A549 treated with AZD9567 at 1 μM for 4 hours (cell line): Measurements from ENCODE around the gene EPB41L2. TPM values are rescaled to one million over a fixed set of nuclear protein-coding genes. Genes with fewer than 3 reads are reported as not detected.

Experiments used
- total RNA-seq: library from RNA; stranded (reverse); fragments of 200-300 nt; extraction: Qiagen RNA extraction; gene quantifications from 5 replicates; pipeline ENCODE4 v1.2.3, GENCODE V29; 2022; ENCODE audit not compliant: insufficient read depth

The EPB41L2 gene
- total RNA-seq: 29.0 to 68.7 TPM (median 33.2 TPM) in 5 replicates

DNA sequence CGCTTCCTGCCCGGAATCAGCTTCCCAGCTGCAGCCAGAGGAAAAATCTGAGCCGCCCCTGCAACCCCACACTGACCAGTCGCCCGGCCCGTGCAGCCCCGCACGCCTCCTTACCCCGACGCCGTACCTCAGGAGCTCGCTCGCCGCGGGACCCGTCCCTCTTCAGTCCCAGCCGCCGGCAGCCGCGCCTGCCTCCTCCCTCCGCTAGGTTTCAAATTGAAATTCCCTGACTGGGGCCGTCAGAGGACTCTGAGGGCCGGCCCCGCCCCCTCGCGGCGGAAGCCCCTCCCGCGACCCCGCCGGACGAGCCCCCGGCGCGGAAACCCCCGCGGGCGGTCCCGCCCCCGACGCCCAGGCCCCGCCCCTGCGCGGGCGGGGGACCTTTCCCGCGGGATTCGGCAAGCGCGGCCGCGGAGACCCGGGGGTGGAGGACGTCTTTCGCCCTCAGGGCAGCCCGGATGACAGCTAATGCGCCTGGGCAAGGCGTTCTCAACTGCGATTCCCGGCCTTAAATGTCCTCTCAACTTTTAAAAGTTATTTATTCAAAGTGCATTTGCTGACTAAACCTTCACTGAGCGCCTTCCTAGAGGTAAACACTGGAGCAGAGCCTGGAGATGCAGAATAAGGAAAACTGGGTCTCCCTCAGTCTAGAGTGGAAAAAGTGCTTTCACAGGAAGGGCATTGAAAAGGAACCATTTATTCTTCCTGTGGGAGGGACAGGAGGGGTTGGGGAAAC, at the start of gene EPB41L2:
TSS of gene EPB41L2 (minus strand) at position 218 of the 736 bp plus-strand sequence. CDS start 106,760 bp downstream, outside the sequence.

DNA sequence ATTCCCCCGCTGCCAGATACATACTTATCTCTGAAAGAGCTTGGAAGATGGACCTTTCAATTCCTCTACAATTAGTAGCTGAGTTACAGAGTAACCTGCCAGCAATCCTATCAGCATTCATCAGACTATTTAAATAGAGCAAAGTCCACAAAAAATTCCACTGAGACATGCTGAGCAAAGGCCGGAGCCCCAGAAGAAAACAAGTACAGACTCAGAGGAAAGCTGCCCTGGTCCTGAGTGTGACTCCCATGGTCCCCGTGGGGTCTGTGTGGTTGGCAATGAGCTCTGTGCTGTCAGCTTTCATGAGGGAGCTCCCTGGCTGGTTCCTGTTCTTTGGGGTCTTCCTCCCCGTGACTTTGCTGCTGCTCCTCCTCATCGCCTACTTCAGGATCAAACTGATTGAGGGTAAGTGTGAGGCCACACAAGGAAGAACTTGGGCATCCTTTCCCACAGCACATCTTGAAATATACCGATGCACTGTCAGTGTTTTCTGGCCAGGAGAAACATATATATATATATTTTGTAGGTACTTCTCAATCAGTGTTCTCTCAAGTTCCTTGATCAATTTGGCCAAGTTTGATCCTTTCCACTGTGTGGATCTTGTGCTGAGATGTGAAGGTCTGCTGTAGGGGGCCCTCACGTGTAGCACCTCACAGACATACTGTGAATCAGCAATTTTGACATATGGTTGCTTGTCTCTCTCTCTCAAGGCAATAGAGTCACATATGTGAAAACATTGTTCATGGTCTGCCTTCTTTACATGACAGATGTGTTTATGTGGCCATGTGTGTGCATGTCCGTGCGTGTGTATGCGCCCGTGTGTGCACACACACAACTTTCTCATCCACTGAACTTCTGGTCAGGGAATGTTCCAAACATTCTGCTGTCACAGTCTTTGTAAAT, 235.5 kb downstream of the EPB41L2 start, which contains the start of gene SMLR1:
TSS of gene SMLR1 (plus strand) at position 160 of the 903 bp plus-strand sequence. CDS start at position 168, 8 bp downstream.

Other genes starting within 250 kb of the EPB41L2 start
- gene SMLR1, start 235.8 kb downstream of the EPB41L2 start, total RNA-seq: not detected in 5 replicates
- gene AKAP7, start 72.2 kb upstream of the EPB41L2 start, total RNA-seq: 2.2 to 6.1 TPM (median 2.8 TPM) in 5 replicates